Measurements from ENCODE around the gene COL9A3. TPM values are rescaled to one million over a fixed set of nuclear protein-coding genes. Genes with fewer than 3 reads are reported as not detected.

COL9A3 gene
- total RNA-seq, 1 experiment from 2014 or later = not detected

GRCh38 chr20:62824476-62825332 is 7.9 kb downstream of the COL9A3 start:
- DNase-seq (ENCODE audit: unreplicated experiment) = no peak
- ChIA-PET CTCF (no interaction called here), POLR2A (interaction anchor here (0.5 kb wide), 1 partner anchor 11 kb away, joined by 3 read pairs; no protein-coding TSS in a partner anchor)
- TF ChIP-seq CTCF (IDR thresholded peaks at IDR 0.05; ENCODE audit: unreplicated experiment) = no peak
- no peaks in the 10 kb centered on the region for H3K36me3 Mint-ChIP-seq (ENCODE audit: insufficient read depth, unreplicated experiment)
- no peaks in the 10 kb centered on the region for H3K27me3 Mint-ChIP-seq (ENCODE audit: insufficient read depth, unreplicated experiment)
- intact Hi-C loops (cut with micrococcal nuclease) = loop anchor here (5.0 kb wide), 1 partner anchor 38 kb away; the partner anchor contains the start of gene TCFL5
- no TSS peak for BruUV-seq (replicated peaks)
- H3K4me1 Mint-ChIP-seq (ENCODE audit: insufficient read depth, unreplicated experiment) = no peaks in the 10 kb centered on the region
- H3K27ac Mint-ChIP-seq (ENCODE audit: low read depth, unreplicated experiment) = no peak overlapping the region
- H3K4me3 Mint-ChIP-seq (ENCODE audit: unreplicated experiment) = no peak overlapping the region
- H3K9me3 Mint-ChIP-seq (ENCODE audit: unreplicated experiment) = no peaks in the 10 kb centered on the region

GRCh38 chr20:62825333-62825985 is 8.6 kb downstream of the COL9A3 start:
- H3K27me3 Mint-ChIP-seq (ENCODE audit: insufficient read depth, unreplicated experiment) = no peaks in the 10 kb centered on the region
- CTCF ChIA-PET = no interaction called here
- no peaks in the 10 kb centered on the region for H3K4me1 Mint-ChIP-seq (ENCODE audit: insufficient read depth, unreplicated experiment)
- H3K4me3 Mint-ChIP-seq (ENCODE audit: unreplicated experiment) = no peak overlapping the region
- POLR2A ChIA-PET = interaction anchor here (0.5 kb wide), 1 partner anchor 12 kb away, joined by 3 read pairs; no protein-coding TSS in a partner anchor
- no peak overlapping the region for H3K27ac Mint-ChIP-seq (ENCODE audit: low read depth, unreplicated experiment)
- no peaks in the 10 kb centered on the region for H3K36me3 Mint-ChIP-seq (ENCODE audit: insufficient read depth, unreplicated experiment)
- no peaks in the 10 kb centered on the region for H3K9me3 Mint-ChIP-seq (ENCODE audit: unreplicated experiment)
- no peak for TF ChIP-seq CTCF (IDR thresholded peaks at IDR 0.05; ENCODE audit: unreplicated experiment)
- BruUV-seq (replicated peaks) = no TSS peak
- intact Hi-C loops (cut with micrococcal nuclease) = no loop called here
- DNase-seq (ENCODE audit: unreplicated experiment) = no peak

GRCh38 chr20:62825986-62826645 is 9.3 kb downstream of the COL9A3 start:
- TF ChIP-seq CTCF (IDR thresholded peaks at IDR 0.05; ENCODE audit: unreplicated experiment) = no peak
- H3K9me3 Mint-ChIP-seq (ENCODE audit: unreplicated experiment) = no peaks in the 10 kb centered on the region
- no peaks in the 10 kb centered on the region for H3K27me3 Mint-ChIP-seq (ENCODE audit: insufficient read depth, unreplicated experiment)
- ChIA-PET CTCF (no interaction called here), POLR2A (no interaction called here)
- H3K27ac Mint-ChIP-seq (ENCODE audit: low read depth, unreplicated experiment) = no peak overlapping the region
- no peaks in the 10 kb centered on the region for H3K36me3 Mint-ChIP-seq (ENCODE audit: insufficient read depth, unreplicated experiment)
- H3K4me1 Mint-ChIP-seq (ENCODE audit: insufficient read depth, unreplicated experiment) = no peaks in the 10 kb centered on the region
- intact Hi-C loops (cut with micrococcal nuclease) = no loop called here
- DNase-seq (ENCODE audit: unreplicated experiment) = no peak
- no peak overlapping the region for H3K4me3 Mint-ChIP-seq (ENCODE audit: unreplicated experiment)
- BruUV-seq (replicated peaks) = no TSS peak

All from MCF 10A (cell line).